Activated CD4-positive, alpha-beta T cell treated with anti-CD3 and anti-CD28 coated beads for 1 hour (primary cell): ENCODE data around the gene TLE2.
"Not testable (repeated sequence)": the region's sequence is repeated elsewhere in the genome, so short reads cannot be mapped to it uniquely, and the experiment has no call there.

Experiments
- DNase-seq: peaks from one replicate; pipeline ENCODE4 v3.0.0-alpha.2; 2020

The TLE2 gene

GRCh38 chr19:3012059-3012458, 17.0 kb downstream of the TLE2 start:
- not testable (repeated sequence) for DNase-seq

- no peak for DNase-seq
Measured at GRCh38 chr19:3010871-3011270, 18.2 kb downstream of the TLE2 start.

- no peak for DNase-seq
Measured at GRCh38 chr19:3008994-3009393, 20.1 kb downstream of the TLE2 start.

GRCh38 chr19:3007975-3008374, 21.1 kb downstream of the TLE2 start:
- no peak for DNase-seq

DNA sequence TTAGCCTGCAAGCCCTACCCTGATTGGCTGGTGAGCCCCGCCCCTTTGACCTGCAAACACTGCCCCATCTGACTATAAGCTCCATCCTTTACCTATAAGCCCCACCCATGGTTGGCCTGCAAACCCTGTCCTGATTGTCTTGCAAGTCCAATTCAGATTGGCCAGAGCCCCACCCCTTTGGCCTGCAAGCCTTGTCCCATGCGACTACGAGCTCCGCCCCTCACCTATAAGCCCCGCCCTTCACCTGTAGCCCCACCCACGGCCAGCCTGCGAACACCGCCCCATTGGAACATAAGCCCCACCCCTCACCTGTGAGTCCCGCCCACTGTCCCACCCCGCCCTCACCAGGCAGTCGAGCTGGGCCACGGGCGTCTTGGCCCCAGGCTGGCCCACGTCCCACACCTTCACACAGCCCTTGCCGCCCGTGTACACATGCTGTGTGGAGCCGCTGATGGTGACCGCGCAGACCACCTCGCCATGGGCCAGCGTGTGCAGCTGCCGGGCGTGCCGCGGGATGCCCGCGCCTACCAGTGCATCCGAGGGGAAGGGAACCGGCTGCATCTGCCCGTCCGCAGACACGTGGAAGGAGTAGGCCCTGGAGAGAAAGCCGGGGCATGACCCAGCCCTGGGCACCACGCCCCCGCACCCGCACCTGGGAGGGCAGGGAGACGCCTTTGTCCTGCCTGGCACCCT, 22.9 kb downstream of the TLE2 start:
- no peak for DNase-seq

DNA sequence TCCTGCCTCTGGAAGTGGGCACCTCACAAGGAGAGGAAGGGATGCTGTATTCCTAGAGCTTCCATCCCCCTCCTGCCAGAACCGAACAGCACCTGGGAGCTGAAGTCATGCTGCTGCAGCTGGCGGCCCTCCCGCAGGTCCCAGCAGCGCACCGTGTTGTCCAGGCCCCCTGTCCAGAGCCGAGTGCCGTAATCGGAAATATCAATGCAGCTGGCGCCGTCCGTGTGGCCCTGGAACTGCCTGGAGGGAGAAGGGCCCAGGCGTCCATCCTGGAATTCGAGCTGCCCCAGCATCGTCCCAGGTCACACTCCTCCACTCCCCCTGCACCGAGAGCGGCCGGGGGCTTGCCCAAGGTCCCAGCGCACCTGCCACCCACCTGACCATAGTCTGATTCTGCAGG, 23.7 kb downstream of the TLE2 start:
- no peak for DNase-seq

- no peak for DNase-seq
Measured at GRCh38 chr19:3004522-3004921, 24.6 kb downstream of the TLE2 start.

DNA sequence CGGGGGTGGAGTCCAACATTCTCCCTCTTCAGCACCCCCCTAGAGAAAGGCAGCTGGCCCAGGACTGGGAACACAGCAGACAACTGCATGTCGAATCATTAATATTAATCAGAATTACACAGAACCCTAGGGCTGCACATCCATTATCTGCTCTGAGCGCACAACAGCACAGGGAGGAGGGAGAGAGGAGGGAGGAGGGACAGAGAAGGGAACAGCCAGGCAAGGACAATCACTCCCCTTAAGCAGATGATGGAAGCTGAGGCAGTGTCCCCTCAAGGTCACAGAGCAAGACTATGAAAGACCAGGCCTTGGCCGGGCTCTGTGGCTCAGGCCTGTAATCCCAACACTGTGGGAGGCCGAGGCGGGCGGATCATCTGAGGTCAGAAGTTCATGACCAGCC, 26.0 kb downstream of the TLE2 start:
- no peak for DNase-seq

- no peak for DNase-seq
Measured at GRCh38 chr19:3001235-3001800, 27.8 kb downstream of the TLE2 start.

DNA sequence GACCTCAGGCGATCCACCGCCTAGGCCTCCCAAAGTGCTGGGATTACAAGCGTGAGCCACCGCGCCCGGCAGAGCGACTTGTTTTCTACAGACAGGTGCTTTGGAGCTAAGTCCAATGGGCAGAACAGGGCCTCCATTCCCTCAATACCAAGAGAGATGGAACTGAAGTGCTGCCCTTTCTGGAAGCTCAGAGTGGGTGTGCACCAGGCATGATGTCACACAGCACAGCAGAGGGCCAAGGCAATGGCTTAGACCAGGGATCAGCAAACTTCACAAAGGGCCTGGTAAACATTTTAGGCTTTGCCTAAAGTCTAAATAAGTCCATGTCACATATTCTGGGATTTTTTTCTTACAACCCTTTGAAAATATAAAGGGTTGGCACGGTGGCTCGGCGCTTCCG, 30.4 kb downstream of the TLE2 start:
- no peak for DNase-seq

DNA sequence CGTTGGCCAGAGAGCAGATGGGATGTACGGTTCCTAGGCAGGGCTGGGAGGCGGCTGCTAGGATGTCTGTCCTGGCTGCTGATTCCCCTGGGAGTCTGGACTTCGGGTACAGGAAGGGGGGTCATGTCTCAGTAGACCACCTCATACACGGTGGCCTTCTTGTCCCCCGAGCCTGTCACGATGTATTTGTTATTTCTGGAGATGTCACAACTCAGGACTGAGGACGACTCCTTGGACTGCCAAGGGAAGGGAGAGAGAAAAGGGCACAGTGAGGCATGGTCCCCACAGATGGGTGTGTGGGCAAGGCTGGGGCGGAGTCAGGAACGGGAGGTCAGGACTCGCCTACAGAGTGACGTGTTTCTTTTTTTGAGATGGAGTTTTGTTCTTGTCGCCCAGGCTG, 31.4 kb downstream of the TLE2 start:
- DNase-seq: no peak

DNA sequence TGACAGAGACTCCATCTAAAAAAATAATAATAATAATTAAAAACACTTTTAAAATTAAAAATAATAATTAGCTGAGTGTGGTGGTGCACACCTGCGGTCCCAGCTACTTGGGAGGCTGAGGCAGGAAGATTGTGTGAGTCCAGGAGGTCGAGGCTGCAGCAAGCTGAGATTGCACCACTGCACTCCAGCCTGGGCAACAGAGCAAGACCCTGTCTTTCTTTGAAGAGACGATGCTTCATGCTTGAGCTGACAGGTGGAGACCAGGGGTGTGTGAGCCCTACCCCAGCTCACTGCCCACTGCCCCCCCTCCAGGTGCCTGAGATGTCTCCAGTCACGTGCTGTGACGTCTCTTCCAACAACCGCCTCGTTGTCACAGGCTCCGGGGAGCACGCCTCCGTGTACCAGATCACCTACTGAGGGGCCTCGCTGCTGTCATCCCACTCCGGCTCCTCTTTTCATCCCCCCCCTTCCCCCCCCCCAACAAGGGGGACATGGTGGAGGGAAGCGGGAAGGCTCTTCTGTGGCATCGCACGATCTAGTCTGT, 34.4 kb downstream of the TLE2 start:
- DNase-seq: no peak

DNA sequence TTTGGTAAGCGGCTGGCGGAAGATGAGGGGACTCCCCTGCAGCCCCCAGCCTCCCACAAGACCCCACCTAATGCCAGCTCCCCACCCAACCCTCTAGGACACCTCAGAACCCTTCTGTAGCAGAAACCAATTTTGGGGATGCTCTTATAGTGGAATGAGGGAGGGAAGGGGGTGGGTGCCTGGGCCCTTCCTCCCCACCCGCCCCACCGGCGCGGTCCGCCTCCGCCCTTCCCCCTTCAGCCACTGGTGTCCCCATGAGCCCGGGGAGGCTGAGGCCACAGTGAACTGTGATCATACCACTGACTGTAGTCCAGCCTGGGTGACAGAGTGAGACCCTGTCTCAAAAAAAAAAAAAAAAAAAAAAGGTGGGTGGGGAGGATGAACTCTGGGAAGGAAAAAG, 35.5 kb downstream of the TLE2 start:
- DNase-seq: no peak

DNA sequence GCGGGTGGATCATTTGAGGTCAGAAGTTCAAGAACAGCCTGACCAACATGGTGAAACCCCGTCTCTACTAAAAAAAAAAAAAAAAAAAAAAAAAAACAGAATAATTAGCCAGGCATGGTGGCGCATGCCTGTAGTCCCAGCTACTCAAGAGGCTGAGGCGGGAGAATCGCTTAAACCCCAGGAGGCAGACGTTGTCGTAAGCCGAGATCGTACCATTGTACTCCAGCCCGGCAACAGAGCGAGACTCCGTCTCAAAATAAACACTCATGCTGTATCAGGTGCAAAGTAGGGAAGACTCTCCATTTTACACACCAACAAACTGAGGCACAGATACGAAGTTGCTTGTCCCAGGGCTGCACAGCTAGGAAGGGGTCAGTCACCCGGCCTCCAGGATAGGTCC, 36.1 kb downstream of the TLE2 start:
- DNase-seq: no peak

DNA sequence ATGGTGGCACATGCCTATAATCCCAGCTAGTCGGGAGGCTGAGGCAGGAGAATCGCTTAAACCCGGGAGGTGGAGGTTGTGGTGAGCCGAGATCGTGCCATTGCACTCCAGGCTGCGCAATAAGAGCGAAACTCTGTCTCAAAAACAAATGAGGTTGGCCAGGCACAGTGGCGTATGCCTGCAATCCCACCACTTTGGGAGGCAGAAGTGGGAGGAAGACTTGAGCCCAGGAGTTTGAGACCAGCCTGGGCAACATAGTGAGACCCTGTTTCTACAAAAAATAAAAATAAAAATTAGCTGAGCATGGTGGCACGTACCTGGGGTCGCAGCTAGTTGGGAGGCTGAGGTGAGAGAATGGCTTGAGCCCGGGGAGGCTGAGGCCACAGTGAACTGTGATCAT, 36.7 kb downstream of the TLE2 start:
- DNase-seq: not testable (repeated sequence)

DNA sequence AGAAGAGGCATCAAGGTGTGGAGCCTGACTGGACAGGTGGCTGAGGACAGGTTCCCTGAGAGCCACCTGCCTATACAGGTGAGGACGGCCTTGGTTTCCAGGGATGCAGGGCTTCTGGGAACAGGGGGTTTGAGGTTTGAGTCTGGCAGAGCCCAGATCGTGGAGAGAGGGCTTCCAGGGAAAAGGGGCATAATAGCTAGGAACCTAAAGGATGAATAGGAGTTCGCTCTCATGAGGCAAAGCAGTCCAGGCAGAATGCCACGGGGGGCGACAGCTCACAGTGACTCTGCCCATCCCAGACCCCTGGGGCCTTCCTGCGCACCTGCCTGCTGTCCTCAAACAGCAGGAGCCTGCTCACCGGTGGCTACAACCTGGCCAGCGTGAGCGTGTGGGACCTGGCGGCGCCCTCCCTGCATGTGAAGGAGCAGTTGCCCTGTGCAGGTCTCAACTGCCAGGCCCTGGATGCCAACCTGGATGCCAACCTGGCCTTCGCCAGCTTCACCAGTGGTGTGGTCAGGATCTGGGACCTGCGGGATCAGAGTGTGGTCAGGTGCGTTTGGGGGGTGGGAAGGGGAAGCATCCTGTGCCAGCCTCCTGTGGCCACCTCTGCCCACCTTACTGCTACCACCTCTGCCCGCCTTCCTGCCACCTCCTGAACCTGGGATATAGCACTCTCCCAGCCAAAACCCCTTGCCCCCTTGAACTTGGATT, 39.7 kb downstream of the TLE2 start:
- DNase-seq: no peak

DNA sequence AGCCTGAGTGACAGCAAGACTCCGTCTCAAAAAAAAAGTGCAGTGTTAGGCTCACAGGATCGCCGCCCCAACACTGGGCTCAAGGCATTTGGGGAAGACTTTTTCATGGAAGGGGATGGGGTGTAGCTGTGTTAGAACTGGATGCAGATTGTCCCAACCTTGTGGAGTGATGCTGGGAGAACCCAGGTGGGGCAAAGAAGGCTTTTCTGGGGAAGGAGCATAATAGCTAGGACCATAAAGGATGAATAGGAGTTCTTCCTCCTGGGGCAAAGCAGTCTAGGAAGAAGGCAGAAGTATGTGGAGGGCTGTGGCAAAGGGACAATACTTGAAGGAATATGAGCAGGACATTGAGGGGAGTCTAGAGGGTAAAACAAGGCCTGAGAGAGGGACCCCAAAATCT, 40.5 kb downstream of the TLE2 start:
- no peak for DNase-seq

GRCh38 chr19:2987797-2988196, 41.3 kb downstream of the TLE2 start:
- DNase-seq: no peak

DNA sequence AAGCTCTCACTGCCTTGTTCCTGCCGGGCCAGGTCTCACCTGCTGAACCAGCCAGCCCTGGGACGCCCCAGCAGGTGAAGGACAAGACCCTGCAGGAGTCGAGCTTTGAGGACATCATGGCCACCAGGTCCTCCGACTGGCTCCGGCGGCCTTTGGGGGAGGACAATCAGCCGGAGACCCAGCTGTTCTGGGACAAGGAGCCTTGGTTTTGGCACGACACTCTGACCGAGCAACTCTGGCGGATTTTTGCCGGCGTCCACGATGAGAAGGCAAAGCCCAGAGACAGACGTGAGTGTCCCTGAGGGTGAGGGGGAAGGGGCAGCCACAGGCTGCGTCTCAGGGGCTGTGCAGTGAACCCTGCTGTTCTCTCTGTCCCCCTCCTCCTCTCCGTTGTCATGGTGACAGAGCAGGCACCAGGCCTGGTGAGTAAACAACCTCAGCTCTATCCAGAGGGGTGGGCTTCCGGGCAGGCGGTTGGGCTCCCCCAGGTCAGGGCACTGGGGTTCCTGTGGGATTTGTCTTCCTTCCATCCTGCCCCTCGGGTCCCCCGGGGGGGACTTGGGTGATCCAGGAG, 42.0 kb downstream of the TLE2 start:
- no peak for DNase-seq

- DNase-seq: no peak
Measured at GRCh38 chr19:2984215-2984528, 44.9 kb downstream of the TLE2 start.

GRCh38 chr19:2983351-2984214, 45.5 kb downstream of the TLE2 start:
- DNase-seq: no peak

DNA sequence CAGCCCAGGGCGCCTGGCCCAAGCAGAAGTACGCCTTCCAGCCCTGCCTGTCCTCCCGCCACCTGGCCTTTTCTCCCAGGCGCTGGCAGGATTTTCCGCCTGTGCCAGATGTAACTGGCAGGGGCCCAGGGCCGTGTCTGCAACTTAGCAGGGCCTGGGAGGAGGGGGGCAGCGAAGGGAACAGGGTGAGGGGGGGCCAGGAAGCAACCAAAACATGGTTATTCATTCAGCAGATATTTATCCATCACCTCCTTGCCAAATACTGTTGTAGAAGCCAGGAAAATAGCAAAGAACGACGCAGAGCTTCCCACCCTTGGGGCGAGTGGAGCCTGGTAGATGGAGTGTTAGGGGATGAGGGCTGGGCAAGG, 46.1 kb downstream of the TLE2 start:
- no peak for DNase-seq

GRCh38 chr19:2982561-2982960, 46.5 kb downstream of the TLE2 start:
- no peak for DNase-seq
